ENCODE measurements around the gene CRYBA4.
A peak's percentile ranks its signal among the peaks of the same experiment; 100 is the strongest.
"Not testable (repeated sequence)": the region's sequence is repeated elsewhere in the genome, so short reads cannot be mapped to it uniquely, and the experiment has no call there.

Gene CRYBA4

DNA sequence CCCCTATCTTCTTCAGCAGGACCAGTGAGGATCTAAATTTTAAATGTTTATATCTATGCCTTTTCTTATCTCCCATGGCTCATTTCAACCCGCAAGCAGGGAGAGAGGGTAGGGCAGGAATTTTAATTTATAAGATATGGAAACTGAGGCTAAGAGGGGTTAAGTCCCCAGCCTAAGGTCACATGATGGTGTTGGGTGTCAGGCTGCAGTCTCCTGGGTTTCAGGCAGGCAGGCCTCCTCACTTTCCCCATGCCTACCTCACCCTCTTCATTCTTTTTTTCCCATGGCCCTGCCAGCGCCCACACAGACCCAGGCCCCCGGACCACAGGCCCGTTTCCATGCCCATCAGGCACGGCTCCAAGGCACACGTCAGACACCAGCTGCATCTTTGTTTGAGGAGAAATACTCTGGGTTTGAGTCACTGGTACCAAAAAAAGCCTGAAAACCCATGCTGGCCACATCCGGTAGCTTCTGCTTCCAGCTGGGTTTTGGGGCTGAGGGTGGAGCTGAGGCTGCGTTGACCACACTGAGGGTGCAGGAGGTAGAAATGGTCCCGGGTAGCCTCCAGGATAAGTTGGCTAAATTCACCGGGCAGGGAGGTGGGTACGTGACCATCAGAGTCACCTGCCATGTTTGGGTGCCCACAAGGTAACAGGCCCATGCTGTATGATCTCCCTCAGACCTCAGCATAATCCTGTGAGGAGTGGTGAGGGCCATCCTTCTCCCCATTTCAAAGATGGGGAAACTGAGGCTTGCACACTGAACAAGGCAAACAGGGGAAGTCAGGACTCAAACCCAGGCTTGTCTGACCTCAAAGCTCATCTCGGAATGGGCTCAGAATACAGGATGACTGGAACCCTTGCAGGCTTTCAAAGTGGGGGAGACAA is 11.4 kb upstream of the CRYBA4 start:
- Histone ChIP-seq H3K4me3 (ENCODE audit: low read depth in 1 of 5, low read length in 5 of 5) (no peak overlapping the region), H3K27ac (ENCODE audit: low read depth, low read length) (no peak overlapping the region), H3K9ac (ENCODE audit: low read length in 5 of 5) (no peak overlapping the region), H3K36me3 (ENCODE audit: control insufficient read depth in 5 of 5, insufficient read depth in 5 of 5, low read length in 5 of 5) (no peaks in the 10 kb centered on the region), H3K4me1 (ENCODE audit: control insufficient read depth in 5 of 5, insufficient read depth in 5 of 5, low read length in 5 of 5) (peaks cover 0 to 10% (median 0%) of the 10 kb centered on the region in 5 donors), H3K27me3 (ENCODE audit: control insufficient read depth in 5 of 5, insufficient read depth in 4 of 5, low read length in 5 of 5) (peaks cover 0 to 15% (median 9%) of the 10 kb centered on the region in 5 donors), H3K9me3 (ENCODE audit: control insufficient read depth in 5 of 5, low read length in 5 of 5) (no peaks in the 10 kb centered on the region)

DNA sequence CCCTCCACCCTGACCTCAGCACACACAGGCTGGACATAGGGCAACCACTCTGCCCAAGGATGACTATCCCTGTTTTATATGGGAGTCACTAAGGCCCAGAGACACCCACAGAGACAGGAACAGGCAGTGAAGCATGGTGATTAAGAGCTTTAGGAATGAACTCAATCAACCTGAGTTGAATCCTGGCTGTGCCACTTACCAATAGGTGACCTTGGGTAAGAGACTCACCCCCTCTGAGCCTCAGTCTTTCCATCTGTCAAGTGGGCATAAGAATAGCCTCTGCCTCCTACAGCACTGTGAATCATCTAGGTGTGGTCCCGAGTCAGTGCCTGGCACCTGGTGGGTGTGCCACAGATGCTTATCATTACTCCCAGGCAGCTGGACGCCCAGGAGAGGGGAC is 10.8 kb upstream of the CRYBA4 start:
- H3K9me3 ChIP-seq (ENCODE audit: control insufficient read depth in 5 of 5, low read length in 5 of 5): no peaks in the 10 kb centered on the region
- H3K27ac ChIP-seq (ENCODE audit: low read depth, low read length): no peak overlapping the region
- H3K4me1 ChIP-seq (ENCODE audit: control insufficient read depth in 5 of 5, insufficient read depth in 5 of 5, low read length in 5 of 5): peaks cover 0 to 13% (median 0%) of the 10 kb centered on the region in 5 donors
- peaks cover 0 to 19% (median 9%) of the 10 kb centered on the region in 5 donors for H3K27me3 ChIP-seq (ENCODE audit: control insufficient read depth in 5 of 5, insufficient read depth in 4 of 5, low read length in 5 of 5)
- H3K9ac ChIP-seq (ENCODE audit: low read length in 5 of 5): no peak overlapping the region
- H3K4me3 ChIP-seq (ENCODE audit: low read depth in 1 of 5, low read length in 5 of 5): no peak overlapping the region
- H3K36me3 ChIP-seq (ENCODE audit: control insufficient read depth in 5 of 5, insufficient read depth in 5 of 5, low read length in 5 of 5): no peaks in the 10 kb centered on the region

DNA sequence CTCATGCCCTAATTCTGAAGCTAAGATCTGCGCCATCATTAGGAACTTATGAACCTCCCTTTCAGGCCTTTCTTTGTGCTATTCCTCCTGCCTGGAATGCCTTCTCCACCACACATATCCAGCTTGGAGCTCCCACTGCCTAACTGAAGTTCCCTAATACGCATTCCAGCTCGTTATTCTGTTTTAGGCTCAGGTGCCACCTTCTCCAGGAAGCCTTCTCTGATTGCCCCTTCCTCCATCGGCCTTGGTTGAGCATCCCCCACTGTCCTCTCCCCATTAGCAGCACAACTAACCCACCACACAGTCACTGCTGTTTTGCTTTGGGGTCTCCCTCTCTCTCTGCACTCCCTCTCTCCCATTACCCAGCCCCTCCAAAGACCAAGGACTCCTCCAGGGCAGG is 9.1 kb upstream of the CRYBA4 start:
- Histone ChIP-seq H3K27me3 (ENCODE audit: control insufficient read depth in 5 of 5, insufficient read depth in 4 of 5, low read length in 5 of 5) (peaks cover 0 to 23% (median 9%) of the 10 kb centered on the region in 5 donors), H3K9me3 (ENCODE audit: control insufficient read depth in 5 of 5, low read length in 5 of 5) (no peaks in the 10 kb centered on the region), H3K4me1 (ENCODE audit: control insufficient read depth in 5 of 5, insufficient read depth in 5 of 5, low read length in 5 of 5) (peaks cover 0 to 26% (median 4%) of the 10 kb centered on the region in 5 donors), H3K9ac (ENCODE audit: low read length in 5 of 5) (no peak overlapping the region), H3K4me3 (ENCODE audit: low read depth in 1 of 5, low read length in 5 of 5) (no peak overlapping the region), H3K36me3 (ENCODE audit: control insufficient read depth in 5 of 5, insufficient read depth in 5 of 5, low read length in 5 of 5) (no peaks in the 10 kb centered on the region), H3K27ac (ENCODE audit: low read depth, low read length) (no peak overlapping the region)

DNA sequence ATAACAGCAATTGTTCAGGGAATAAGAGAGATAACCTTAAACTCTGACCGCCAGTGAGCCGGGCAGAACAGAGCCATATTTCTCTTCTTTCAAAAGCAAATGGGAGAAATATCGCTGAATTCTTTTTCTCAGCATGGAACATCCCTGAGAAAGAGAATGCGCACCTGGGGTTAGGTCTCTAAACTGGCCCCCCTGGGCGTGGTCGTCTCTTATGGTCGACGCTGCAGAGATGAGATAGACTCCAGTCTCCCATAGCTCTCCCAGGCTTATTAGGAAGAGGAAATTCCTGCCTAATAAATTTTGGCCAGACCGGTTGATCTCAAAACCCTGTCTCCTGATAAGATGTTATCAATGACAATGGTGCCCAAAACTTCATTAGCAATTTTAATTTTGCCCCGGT is 8.0 kb upstream of the CRYBA4 start:
- H3K4me1 ChIP-seq (ENCODE audit: control insufficient read depth in 5 of 5, insufficient read depth in 5 of 5, low read length in 5 of 5): peaks cover 0 to 36% (median 7%) of the 10 kb centered on the region in 5 donors
- not testable (repeated sequence) for H3K9ac ChIP-seq (ENCODE audit: low read length in 5 of 5); H3K36me3 ChIP-seq (ENCODE audit: control insufficient read depth in 5 of 5, insufficient read depth in 5 of 5, low read length in 5 of 5); H3K9me3 ChIP-seq (ENCODE audit: control insufficient read depth in 5 of 5, low read length in 5 of 5); H3K27ac ChIP-seq (ENCODE audit: low read depth, low read length); H3K4me3 ChIP-seq (ENCODE audit: low read depth in 1 of 5, low read length in 5 of 5)
- H3K27me3 ChIP-seq (ENCODE audit: control insufficient read depth in 5 of 5, insufficient read depth in 4 of 5, low read length in 5 of 5): peaks cover 0 to 25% (median 9%) of the 10 kb centered on the region in 5 donors

DNA sequence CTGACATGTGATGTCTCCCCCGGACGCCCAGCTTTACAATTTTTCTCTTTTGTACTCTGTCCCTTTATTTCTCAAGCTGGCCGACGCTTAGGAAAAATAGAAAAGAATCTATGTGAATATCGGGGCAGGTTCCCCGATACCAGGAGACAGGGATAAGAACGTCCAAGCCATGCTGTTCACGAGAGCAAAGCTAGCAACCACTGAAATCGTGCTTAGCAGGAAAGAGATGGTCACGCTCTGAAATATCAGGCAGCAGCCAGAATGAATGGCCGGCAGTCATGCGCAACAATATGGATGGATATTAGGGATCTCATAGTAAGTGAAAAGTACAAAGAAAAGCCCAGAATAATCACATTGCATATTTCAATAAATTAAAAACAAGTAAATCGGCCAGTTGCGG is 7.4 kb upstream of the CRYBA4 start:
- H3K4me3 ChIP-seq (ENCODE audit: low read depth in 1 of 5, low read length in 5 of 5): no peak overlapping the region
- H3K27me3 ChIP-seq (ENCODE audit: control insufficient read depth in 5 of 5, insufficient read depth in 4 of 5, low read length in 5 of 5): peaks cover 0 to 25% (median 9%) of the 10 kb centered on the region in 5 donors
- H3K36me3 ChIP-seq (ENCODE audit: control insufficient read depth in 5 of 5, insufficient read depth in 5 of 5, low read length in 5 of 5): no peaks in the 10 kb centered on the region
- peaks cover 0 to 41% (median 7%) of the 10 kb centered on the region in 5 donors for H3K4me1 ChIP-seq (ENCODE audit: control insufficient read depth in 5 of 5, insufficient read depth in 5 of 5, low read length in 5 of 5)
- H3K9ac ChIP-seq (ENCODE audit: low read length in 5 of 5): no peak overlapping the region
- no peak overlapping the region for H3K27ac ChIP-seq (ENCODE audit: low read depth, low read length)
- H3K9me3 ChIP-seq (ENCODE audit: control insufficient read depth in 5 of 5, low read length in 5 of 5): no peaks in the 10 kb centered on the region

DNA sequence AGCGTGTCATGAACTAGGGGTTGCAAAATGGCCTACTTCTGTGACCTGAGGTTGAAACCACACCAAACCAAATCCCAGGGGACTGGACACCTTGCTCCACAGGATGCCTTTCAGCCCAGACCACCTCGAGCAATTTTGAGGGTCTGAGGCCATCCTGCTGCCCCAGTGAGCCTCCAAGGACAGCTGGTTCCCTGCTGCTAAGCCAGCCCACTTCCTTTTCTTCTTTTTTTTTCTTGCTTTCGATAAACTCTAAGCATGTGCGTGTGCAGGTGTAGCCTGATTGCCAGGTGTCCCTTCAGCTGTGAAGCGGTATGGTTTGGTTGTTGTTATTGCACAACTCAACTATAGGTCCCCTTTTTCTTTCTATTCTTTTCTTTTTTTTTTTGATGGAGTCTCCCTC is 6.6 kb upstream of the CRYBA4 start:
- Histone ChIP-seq H3K36me3 (ENCODE audit: control insufficient read depth in 5 of 5, insufficient read depth in 5 of 5, low read length in 5 of 5) (no peaks in the 10 kb centered on the region), H3K27me3 (ENCODE audit: control insufficient read depth in 5 of 5, insufficient read depth in 4 of 5, low read length in 5 of 5) (peaks cover 0 to 25% (median 9%) of the 10 kb centered on the region in 5 donors), H3K9ac (ENCODE audit: low read length in 5 of 5) (no peak overlapping the region), H3K4me1 (ENCODE audit: control insufficient read depth in 5 of 5, insufficient read depth in 5 of 5, low read length in 5 of 5) (peaks cover 0 to 43% (median 7%) of the 10 kb centered on the region in 5 donors), H3K9me3 (ENCODE audit: control insufficient read depth in 5 of 5, low read length in 5 of 5) (no peaks in the 10 kb centered on the region), H3K4me3 (ENCODE audit: low read depth in 1 of 5, low read length in 5 of 5) (no peak overlapping the region), H3K27ac (ENCODE audit: low read depth, low read length) (no peak overlapping the region)

DNA sequence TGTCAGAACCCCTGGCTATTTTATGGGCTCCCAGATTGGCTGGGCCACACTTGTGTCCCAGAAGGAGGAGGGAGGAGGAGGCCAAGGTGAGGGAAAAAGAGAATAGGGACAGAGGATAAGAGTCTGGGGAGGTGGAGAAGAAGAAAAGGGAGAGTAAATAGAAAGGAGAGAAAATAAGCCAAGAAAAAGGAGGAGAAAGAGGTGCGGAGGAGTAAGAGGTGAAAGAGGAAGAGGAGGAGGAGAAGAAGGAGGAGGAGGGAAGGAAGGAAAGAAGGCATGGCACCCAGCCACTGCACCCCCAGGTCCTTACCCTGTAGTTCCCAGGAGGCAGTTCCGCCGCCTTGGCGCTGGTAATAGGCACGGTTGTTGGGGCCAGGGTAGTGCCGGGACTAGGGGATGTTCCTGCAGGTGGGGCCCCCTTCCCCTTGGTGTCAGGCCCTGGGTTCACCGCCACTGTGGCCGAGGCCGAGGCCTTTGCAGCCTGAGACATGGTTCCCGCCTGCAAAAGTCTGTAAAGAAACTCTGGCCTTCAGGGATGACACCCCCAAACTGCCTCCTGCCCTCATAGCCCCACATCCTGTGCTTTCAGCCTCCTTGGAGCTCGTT is 5.8 kb upstream of the CRYBA4 start:
- H3K4me1 ChIP-seq (ENCODE audit: control insufficient read depth in 5 of 5, insufficient read depth in 5 of 5, low read length in 5 of 5): peaks cover 0 to 35% (median 7%) of the 10 kb centered on the region in 5 donors
- H3K36me3 ChIP-seq (ENCODE audit: control insufficient read depth in 5 of 5, insufficient read depth in 5 of 5, low read length in 5 of 5): no peaks in the 10 kb centered on the region
- peaks cover 0 to 25% (median 9%) of the 10 kb centered on the region in 5 donors for H3K27me3 ChIP-seq (ENCODE audit: control insufficient read depth in 5 of 5, insufficient read depth in 4 of 5, low read length in 5 of 5)
- H3K9ac ChIP-seq (ENCODE audit: low read length in 5 of 5): no peak overlapping the region
- H3K27ac ChIP-seq (ENCODE audit: low read depth, low read length): no peak overlapping the region
- H3K9me3 ChIP-seq (ENCODE audit: control insufficient read depth in 5 of 5, low read length in 5 of 5): no peaks in the 10 kb centered on the region
- no peak overlapping the region for H3K4me3 ChIP-seq (ENCODE audit: low read depth in 1 of 5, low read length in 5 of 5)

DNA sequence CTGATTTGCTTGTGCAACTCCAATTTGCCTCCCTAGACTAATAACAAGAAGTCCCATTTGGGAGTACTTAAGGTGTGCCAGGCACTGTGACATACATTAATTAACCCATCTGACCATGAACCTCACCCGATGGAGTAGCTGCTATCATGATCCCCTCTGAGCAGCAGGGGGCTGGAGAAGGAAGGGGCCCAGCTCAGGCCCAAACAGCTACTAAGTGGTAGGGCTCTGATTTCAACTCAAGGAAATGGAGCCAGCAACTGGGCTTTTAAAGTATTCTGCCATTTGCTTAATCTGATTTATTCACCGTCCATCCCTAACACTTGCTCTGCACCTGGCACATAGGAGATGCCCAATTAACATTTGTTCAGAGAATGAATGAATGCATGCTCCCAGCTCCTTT is 5.1 kb upstream of the CRYBA4 start:
- Histone ChIP-seq H3K27me3 (ENCODE audit: control insufficient read depth in 5 of 5, insufficient read depth in 4 of 5, low read length in 5 of 5) (peaks cover 5 to 25% (median 9%) of the 10 kb centered on the region in 5 donors), H3K36me3 (ENCODE audit: control insufficient read depth in 5 of 5, insufficient read depth in 5 of 5, low read length in 5 of 5) (no peaks in the 10 kb centered on the region), H3K4me1 (ENCODE audit: control insufficient read depth in 5 of 5, insufficient read depth in 5 of 5, low read length in 5 of 5) (peaks cover 0 to 35% (median 7%) of the 10 kb centered on the region in 5 donors), H3K9me3 (ENCODE audit: control insufficient read depth in 5 of 5, low read length in 5 of 5) (no peaks in the 10 kb centered on the region), H3K9ac (ENCODE audit: low read length in 5 of 5) (no peak overlapping the region), H3K27ac (ENCODE audit: low read depth, low read length) (no peak overlapping the region), H3K4me3 (ENCODE audit: low read depth in 1 of 5, low read length in 5 of 5) (no peak overlapping the region)

DNA sequence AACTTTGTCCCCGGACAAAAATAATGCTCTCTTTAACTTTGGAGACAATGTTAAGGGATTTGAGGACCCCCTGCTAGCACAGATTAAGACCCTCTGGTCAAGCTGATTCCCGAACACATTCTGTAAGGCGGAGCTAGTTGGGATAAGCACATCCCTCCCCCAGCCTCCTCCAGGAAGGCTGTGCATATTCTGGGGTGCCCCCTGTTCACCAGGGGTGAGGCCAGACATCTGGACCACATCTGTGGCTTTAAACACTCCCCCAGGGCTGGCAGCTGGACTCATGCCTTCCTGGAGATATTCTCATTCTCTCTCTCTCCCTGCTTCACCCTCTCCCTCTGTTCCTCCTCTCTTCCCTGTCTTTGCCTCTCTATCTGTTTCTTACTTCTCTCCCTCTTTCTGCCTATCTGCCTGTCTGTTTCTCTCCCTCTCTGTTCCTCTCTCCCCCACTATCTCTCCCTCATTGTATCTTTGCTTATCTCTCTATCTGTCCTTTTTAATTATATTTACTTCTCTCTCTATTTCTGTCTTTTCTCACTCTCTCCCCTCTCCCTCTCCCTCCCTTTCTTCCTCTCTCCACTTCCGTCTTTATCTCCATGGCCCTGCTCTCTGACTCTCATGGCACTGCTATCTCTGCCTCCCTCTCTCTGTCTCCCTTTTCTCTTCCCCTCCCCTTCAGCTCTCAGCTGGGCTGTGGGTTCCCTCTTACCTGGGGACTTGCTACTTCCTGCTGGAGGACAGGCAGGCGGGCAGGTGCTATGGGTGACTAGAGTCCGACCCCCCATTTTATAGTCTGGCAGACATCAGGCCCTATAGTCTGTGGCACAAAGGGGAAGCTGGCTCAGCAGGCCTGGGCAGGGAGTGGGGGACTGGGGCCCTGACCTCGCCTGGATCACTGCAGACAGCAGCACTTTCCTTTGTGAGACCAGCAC is 4.2 kb upstream of the CRYBA4 start, which contains the start of gene CRYBB1:
Gene CRYBB1 (minus strand): TSS at position 757 of the 929 bp plus-strand sequence. CDS start 1,708 bp downstream, outside the sequence.
- H3K9me3 ChIP-seq (ENCODE audit: control insufficient read depth in 5 of 5, low read length in 5 of 5): no peaks in the 10 kb centered on the region
- peak within 1 kb of the TSS in 1 of 5 donors; percentile 13 for H3K9ac ChIP-seq (ENCODE audit: low read length in 5 of 5)
- H3K4me3 ChIP-seq (ENCODE audit: low read depth in 1 of 5, low read length in 5 of 5): no peak within 1 kb of the TSS
- H3K36me3 ChIP-seq (ENCODE audit: control insufficient read depth in 5 of 5, insufficient read depth in 5 of 5, low read length in 5 of 5): no peaks in the 10 kb centered on the region
- peaks cover 0 to 35% (median 7%) of the 10 kb centered on the region in 5 donors for H3K4me1 ChIP-seq (ENCODE audit: control insufficient read depth in 5 of 5, insufficient read depth in 5 of 5, low read length in 5 of 5)
- H3K27ac ChIP-seq (ENCODE audit: low read depth, low read length): peak within 1 kb of the TSS; percentile 46
- peaks cover 5 to 20% (median 10%) of the 10 kb centered on the region in 5 donors for H3K27me3 ChIP-seq (ENCODE audit: control insufficient read depth in 5 of 5, insufficient read depth in 4 of 5, low read length in 5 of 5)

Measured in subcutaneous abdominal adipose tissue (tissue), 5 donors.